D721Med (cell line): ENCODE results near the gene FARS2.

ENCODE experiments used
- DNase-seq: peaks from one replicate; pipeline ENCODE4 v3.0.0; 2011; ENCODE audit warnings: low spot score; ENCODE audit not compliant: insufficient read length
- FAIRE-seq: peaks from 2 replicates; lab custom pipeline; 2011; peaks lifted over from hg19 to GRCh38; lab: Jason Lieb, UNC
- TF ChIP-seq, protein P1 (sequence below): IDR thresholded peaks from 2 replicates; pipeline ENCODE4 v1.5.1; 2012; ENCODE audit warnings: mild to moderate bottlenecking, control low read depth; ENCODE audit not compliant: insufficient read depth; ENCODE audit errors: missing control alignments

FARS2 gene

DNA sequence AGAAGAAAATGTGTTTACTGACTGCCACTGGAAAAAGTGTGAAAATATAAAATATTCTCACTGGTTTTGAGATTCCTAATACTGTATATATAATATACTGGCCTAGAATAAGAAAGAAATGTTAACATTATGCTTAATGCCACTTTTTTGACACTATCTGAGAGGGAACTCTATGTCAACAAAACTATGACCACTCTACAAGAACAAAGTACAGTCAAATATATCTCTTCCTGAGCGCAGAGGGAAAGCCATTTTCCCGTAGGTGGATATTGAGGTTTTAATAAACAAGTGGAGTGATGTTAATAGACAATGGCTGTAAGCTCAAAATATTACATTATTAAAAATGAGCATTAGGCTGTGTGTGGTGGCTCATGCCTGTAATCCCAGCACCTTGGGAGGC is 25.5 kb upstream of the FARS2 start:
- FAIRE-seq (no peak), DNase-seq (no peak)
- TF ChIP-seq, protein P1, sequence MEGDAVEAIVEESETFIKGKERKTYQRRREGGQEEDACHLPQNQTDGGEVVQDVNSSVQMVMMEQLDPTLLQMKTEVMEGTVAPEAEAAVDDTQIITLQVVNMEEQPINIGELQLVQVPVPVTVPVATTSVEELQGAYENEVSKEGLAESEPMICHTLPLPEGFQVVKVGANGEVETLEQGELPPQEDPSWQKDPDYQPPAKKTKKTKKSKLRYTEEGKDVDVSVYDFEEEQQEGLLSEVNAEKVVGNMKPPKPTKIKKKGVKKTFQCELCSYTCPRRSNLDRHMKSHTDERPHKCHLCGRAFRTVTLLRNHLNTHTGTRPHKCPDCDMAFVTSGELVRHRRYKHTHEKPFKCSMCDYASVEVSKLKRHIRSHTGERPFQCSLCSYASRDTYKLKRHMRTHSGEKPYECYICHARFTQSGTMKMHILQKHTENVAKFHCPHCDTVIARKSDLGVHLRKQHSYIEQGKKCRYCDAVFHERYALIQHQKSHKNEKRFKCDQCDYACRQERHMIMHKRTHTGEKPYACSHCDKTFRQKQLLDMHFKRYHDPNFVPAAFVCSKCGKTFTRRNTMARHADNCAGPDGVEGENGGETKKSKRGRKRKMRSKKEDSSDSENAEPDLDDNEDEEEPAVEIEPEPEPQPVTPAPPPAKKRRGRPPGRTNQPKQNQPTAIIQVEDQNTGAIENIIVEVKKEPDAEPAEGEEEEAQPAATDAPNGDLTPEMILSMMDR = no peak

DNA sequence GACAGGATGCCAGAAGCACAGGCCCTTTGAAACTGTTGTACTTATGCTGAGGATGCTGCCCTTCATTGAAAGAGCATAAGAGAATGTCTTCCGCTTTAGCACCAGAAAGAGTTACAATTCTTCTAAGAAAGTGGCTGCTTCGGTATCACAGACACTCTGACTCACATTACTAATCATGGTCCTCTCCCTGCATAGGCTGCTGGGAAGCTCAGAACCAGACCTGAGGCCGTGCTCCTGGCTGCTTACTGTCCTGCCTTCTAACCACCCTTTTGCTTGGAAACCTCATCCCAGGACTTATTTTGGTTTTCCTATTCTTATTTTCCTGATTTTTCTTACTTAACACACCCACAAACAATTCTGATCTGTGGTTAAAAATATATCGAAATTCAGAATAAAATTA is 23.5 kb upstream of the FARS2 start:
- FAIRE-seq (no peak), DNase-seq (no peak)
- TF ChIP-seq, protein P1 = no peak

DNA sequence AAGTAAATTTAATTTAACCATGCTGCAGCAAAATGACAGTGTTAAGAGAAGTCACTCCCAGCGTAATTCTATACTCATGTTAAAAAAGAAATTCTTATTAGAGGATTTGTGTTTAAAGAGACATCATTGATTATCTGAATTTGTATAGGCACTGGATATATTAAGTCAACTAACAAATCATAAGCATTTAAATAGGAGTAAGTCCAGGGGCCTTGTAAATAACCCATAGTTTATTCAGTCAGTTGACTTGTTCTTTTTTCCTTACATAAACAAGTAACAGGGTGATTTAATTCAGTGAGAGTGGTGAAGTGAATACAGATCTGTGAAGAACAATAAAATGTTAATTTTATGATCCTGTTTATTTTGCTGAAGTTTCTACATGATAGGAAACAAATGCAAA is 23.0 kb upstream of the FARS2 start:
- DNase-seq = no peak
- no peak for FAIRE-seq
- TF ChIP-seq, protein P1 = no peak

DNA sequence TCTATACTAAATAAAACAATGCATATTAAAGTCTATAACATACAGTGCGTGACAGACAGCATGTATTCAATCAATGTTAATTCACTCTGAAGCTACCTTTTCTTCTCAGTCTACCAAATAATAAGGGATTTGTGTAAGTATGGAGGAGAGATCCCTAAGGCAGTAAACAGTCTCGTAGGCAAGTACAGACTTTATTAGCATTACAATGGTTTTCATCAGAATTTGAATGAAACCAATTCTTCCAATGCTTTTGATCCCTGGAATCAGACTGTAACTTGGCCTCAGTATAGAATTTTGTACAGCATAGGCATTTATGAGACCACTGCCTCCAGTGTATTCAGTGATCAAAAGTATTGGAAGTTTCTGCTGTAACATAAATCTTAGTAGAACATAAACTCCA is 20.1 kb upstream of the FARS2 start:
- DNase-seq (no peak), FAIRE-seq (no peak)
- TF ChIP-seq, protein P1 = no peak

DNA sequence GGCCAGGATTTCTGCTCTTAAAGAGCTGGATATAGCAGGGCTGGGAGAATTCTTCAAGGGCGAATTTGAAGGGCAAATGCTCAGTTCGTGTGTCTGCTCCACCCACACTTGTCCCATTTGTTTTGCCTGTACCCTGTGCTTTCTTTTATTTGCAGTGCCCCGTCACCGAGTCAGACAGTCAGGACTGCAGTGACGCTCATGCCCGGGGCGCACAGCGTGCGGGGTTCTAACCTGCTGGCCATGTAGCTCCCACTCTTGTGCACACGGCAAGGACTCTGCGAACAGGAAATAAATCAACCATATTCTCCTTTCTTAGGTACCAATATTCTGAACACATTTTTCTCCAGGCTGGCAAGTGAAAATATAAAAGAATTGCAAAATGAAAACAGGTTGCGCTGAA is 18.2 kb upstream of the FARS2 start:
- no peak for FAIRE-seq
- DNase-seq = no peak
- TF ChIP-seq, protein P1 = no peak

DNA sequence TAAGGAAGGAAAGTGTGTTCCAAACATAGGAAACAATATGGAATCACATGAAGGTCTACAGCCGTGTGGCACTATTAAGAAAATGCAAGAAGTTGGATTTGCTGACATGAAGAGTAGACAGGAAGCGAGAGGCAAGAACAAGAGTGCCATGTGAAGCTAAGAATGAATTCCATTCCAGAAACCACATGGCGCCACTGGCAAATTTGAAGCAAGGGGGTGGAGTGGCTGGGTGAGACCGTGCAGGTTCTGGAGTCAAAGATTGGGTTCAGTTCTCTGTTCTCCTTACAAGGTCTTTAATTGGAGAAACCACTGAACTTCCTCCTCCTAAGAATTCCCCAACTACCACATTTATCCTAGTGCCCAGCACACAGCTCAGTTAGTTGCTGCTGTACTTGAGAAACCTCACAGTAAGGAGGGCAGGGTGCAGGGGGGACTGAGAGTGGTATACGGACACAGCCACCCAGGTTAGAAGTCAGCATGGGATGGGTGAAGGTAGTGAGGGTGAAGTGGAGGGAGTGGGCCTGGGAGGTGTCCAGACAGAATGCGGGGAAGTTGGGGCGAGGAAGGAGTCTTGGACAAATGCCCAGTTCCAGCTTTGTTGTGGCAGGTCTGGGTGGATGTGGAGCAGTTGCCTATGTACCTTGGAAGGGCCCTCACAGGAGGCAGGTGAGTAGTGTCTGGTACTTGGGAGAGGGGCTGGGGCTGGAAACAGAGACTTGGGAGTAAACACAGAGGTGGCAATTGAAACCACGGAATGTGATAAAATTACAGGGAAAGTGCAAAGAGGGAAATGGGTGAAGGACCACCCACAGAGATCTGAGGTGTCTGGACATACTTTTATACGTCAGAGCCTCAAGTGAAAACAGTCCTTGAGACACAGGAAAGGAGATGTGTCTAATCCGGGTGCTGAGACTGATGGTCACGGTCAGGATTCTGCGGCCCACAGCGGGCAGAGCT is 14.9 kb upstream of the FARS2 start:
- TF ChIP-seq, protein P1 = no peak
- FAIRE-seq (no peak), DNase-seq (no peak)

DNA sequence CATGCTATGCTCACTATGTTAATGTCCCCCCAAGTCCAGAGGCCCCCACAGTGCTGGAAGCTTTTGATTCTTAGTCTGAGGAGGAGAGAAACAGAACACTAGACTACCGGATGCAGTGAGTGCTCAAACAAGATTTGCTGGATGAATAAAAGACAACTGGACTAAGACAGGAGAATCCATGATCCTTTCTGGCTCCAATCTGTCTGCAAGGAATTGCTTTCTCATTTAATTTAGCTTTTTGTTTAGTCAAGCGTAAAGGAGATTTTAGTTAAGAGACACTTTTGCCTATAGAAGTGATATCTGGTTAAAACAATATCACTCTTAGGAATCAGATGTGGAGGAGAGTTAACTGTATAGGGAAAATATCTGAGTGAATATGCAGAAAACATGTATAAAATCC is 14.1 kb upstream of the FARS2 start:
- FAIRE-seq = no peak
- no peak for DNase-seq

More for the DNA sequence above, 14.1 kb upstream of the FARS2 start:
- TF ChIP-seq, protein P1 = no peak
